Kidney (tissue), 14 donors: ENCODE measurements around the gene PBLD. TPM values are rescaled to one million over a fixed set of nuclear protein-coding genes. Genes with fewer than 3 reads are reported as not detected.

Source experiments
- DNase-seq, 5 donors: peaks; one replicate each; pipeline ENCODE4 v3.0.0-alpha.2; 2013 to 2020
- FAIRE-seq: peaks from 2 replicates; lab custom pipeline; 2012; peaks lifted over from hg19 to GRCh38; lab: Jason Lieb, UNC
- H3K27ac ChIP-seq, 2 donors: one replicate each; pipeline ENCODE4 v1.7.0; 2013; ENCODE audit warnings: low read depth in 2 of 2, low read length in 2 of 2, inconsistent platforms in 1 of 2
- H3K27me3 ChIP-seq: one replicate; pipeline ENCODE4 v1.7.1; 2013; ENCODE audit warnings: low read length, inconsistent platforms; ENCODE audit not compliant: control insufficient read depth, insufficient read depth
- H3K36me3 ChIP-seq, 3 donors: one replicate each; pipeline versions ENCODE4 v1.7.0 to v1.7.1; 2013; ENCODE audit warnings: low read length in 3 of 3, control low read depth in 1 of 3, inconsistent platforms in 1 of 3; ENCODE audit not compliant: insufficient read depth in 3 of 3, control insufficient read depth in 2 of 3
- H3K4me1 ChIP-seq, 3 donors: one replicate each; pipeline versions ENCODE4 v1.7.0 to v1.7.1; 2013; ENCODE audit warnings: low read length in 3 of 3, inconsistent platforms in 1 of 3, low read depth in 1 of 3; ENCODE audit not compliant: control insufficient read depth in 2 of 3, insufficient read depth in 2 of 3
- H3K4me3 ChIP-seq, 3 donors: one replicate each; pipeline versions ENCODE4 v1.7.0 to v1.8.1; 2013; ENCODE audit warnings: low read length in 3 of 3, control low read depth in 1 of 3, inconsistent platforms in 1 of 3
- H3K9ac ChIP-seq, 3 donors: one replicate each; pipeline versions ENCODE4 v1.7.0 to v1.7.1; 2013; ENCODE audit warnings: low read length in 3 of 3, control low read depth in 1 of 3, inconsistent platforms in 1 of 3
- H3K9me3 ChIP-seq, 3 donors: one replicate each; pipeline versions ENCODE4 v1.7.0 to v1.7.1; 2013; ENCODE audit warnings: low read length in 3 of 3, control low read depth in 1 of 3, inconsistent platforms in 1 of 3; ENCODE audit not compliant: control insufficient read depth in 2 of 3, insufficient read depth in 1 of 3
- intact Hi-C: fragments of 100-400 bp; cut with DNase I; formaldehyde crosslinking; loops from one replicate; pipeline ENCODE4 v1.11.1; 2022
- polyA plus RNA-seq: library from polyadenylated mRNA; stranded (reverse); fragments of 350-450 nt; fragmentation: Illumina TruSeq; extraction: RNeasy Lipid Tissue Mini Kit (QIAGEN cat#74804); gene quantifications from one replicate; pipeline ENCODE4 v1.2.3, GENCODE V29; 2014; ENCODE audit warnings: low read depth, low replicate concordance; ENCODE audit not compliant: insufficient read depth
- total RNA-seq: library from RNA; stranded (reverse); fragmentation: NEBNext Ultra II Directional; extraction: Animal tissue kit (Norgen Biotek cat#: 25700); gene quantifications from one replicate; pipeline ENCODE4 v1.2.1, GENCODE V29; 2021
- TF ChIP-seq, protein P1 (sequence below): IDR thresholded peaks from 3 replicates; pipeline ENCODE4 v1.5.1; 2012; ENCODE audit warnings: mild to moderate bottlenecking, moderate library complexity, borderline replicate concordance; ENCODE audit not compliant: insufficient read depth; ENCODE audit errors: extremely low read depth
- donor health status: control.
- donor health status: control.
- donor health status: control.
- donor health status: control.
- donor health status: control.
- donor health status: DM: yes; HTN: yes; CAD: no.
- donor health status: Normal renal cell carcinoma (clear cell type).

The PBLD gene
- total and polyA plus RNA-seq, 2 donors from 2014 or later: 33.5 to 104 TPM

DNA sequence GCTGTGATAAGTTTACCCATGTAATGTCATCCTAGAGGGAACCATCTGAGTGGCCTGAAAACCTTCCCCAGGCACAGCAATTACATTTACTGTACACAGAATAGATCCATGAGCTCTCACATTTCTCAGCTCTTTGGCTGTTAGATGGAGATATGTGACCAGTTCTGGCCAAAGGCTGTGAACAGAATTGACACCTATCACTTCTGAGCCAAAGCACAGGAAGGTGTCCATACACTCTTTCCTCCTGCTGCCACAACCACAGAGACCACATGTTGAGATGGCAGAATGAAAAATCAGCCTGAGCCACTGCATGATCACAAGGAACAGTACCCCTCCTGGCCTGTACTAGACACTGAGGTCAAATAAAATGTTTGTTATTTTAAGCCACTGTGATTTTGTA is 56.5 kb downstream of the PBLD start:
- Histone ChIP-seq H3K36me3 (no peaks in the 10 kb centered on the region), H3K9me3 (no peaks in the 10 kb centered on the region), H3K4me3 (no peak overlapping the region), H3K4me1 (no peaks in the 10 kb centered on the region), H3K27ac (no peak overlapping the region), H3K9ac (no peak overlapping the region), H3K27me3 (no peaks in the 10 kb centered on the region)
- TF ChIP-seq, protein P1, sequence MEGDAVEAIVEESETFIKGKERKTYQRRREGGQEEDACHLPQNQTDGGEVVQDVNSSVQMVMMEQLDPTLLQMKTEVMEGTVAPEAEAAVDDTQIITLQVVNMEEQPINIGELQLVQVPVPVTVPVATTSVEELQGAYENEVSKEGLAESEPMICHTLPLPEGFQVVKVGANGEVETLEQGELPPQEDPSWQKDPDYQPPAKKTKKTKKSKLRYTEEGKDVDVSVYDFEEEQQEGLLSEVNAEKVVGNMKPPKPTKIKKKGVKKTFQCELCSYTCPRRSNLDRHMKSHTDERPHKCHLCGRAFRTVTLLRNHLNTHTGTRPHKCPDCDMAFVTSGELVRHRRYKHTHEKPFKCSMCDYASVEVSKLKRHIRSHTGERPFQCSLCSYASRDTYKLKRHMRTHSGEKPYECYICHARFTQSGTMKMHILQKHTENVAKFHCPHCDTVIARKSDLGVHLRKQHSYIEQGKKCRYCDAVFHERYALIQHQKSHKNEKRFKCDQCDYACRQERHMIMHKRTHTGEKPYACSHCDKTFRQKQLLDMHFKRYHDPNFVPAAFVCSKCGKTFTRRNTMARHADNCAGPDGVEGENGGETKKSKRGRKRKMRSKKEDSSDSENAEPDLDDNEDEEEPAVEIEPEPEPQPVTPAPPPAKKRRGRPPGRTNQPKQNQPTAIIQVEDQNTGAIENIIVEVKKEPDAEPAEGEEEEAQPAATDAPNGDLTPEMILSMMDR: no peak
- FAIRE-seq (no peak), DNase-seq (no peak)
- intact Hi-C loops: no loop called here

DNA sequence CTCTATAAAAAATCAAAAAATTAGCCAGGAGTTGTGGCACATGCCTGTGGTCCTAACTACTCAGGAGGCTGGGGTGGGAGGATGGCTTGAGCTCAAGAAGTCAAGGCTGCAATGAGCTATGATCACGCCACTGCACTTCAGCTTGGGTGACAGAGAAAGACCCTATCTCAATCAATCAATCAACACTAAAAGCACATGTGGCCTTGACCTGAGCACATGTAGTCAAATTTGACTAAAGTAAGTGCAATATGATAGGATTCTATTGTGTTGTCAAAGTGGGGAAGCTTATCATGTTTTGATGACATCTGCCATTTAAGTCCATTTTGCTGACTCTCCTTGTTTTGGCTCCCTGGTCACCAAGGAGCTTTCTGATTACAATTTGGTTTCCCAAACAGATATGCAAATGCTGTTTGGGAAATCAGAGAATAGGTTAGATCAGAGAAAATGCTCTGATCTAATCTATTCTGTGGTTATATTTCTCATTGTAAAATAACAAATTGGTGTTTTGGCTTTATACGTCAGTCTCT is 57.1 kb downstream of the PBLD start:
- no peak for FAIRE-seq
- no peaks in the 10 kb centered on the region for H3K27me3 ChIP-seq
- DNase-seq: no peak
- no peaks in the 10 kb centered on the region for H3K4me1 ChIP-seq
- H3K9me3 ChIP-seq: no peaks in the 10 kb centered on the region
- intact Hi-C loops: no loop called here
- TF ChIP-seq, protein P1: no peak
- H3K36me3 ChIP-seq: no peaks in the 10 kb centered on the region
- no peak overlapping the region for H3K4me3 ChIP-seq
- H3K9ac ChIP-seq: no peak overlapping the region
- H3K27ac ChIP-seq: no peak overlapping the region

DNA sequence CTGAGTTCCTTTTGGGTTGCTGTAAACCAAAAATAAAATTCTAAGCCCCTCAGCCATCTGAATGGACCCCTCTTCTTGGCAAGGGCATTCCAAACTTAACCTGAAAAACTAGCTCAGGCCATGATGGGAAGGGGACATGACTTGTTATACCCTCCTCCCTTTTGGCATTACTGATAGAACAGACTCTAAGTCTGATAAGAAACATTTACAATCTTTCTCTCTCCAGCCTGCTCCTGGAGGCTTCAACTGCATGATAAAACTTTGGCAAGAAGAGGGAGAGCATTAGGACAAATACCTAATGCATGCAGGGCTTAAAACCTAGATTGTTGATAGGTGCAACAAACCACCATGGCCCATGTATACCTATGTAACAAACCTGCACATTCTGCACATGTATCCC is 59.9 kb downstream of the PBLD start:
- no peak for FAIRE-seq

More for the DNA sequence above, 59.9 kb downstream of the PBLD start:
- TF ChIP-seq, protein P1: no peak
- intact Hi-C loops: no loop called here
- Histone ChIP-seq H3K36me3 (no peaks in the 10 kb centered on the region), H3K4me1 (no peaks in the 10 kb centered on the region), H3K9ac (no peak overlapping the region), H3K27me3 (no peaks in the 10 kb centered on the region), H3K27ac (no peak overlapping the region), H3K4me3 (no peak overlapping the region), H3K9me3 (no peaks in the 10 kb centered on the region)
- no peak for DNase-seq
